ENCODE data around the gene PRPF38B. TPM values are rescaled to one million over a fixed set of nuclear protein-coding genes. Genes with fewer than 3 reads are reported as not detected.
"Not testable (repeated sequence)": the region's sequence is repeated elsewhere in the genome, so short reads cannot be mapped to it uniquely, and the experiment has no call there.

PRPF38B gene
- total RNA-seq, 1 donor from 2014 or later: 16.9 TPM

GRCh38 chr1:108670131-108670773 is 21.9 kb upstream of the PRPF38B start:
- DNase-seq (ENCODE audit: missing footprints): no peak
- ATAC-seq: no peak
- intact Hi-C loops (cut with DNase I): no loop called here

GRCh38 chr1:108671143-108671542 is 21.0 kb upstream of the PRPF38B start:
- ATAC-seq (no peak), DNase-seq (ENCODE audit: missing footprints) (no peak)
- intact Hi-C loops (cut with DNase I): no loop called here

- intact Hi-C loops (cut with DNase I): no loop called here
- ATAC-seq (peak; percentile 46), DNase-seq (ENCODE audit: missing footprints) (no peak)
Measured at GRCh38 chr1:108678706-108679105, 13.4 kb upstream of the PRPF38B start.

GRCh38 chr1:108679586-108680213 is 12.4 kb upstream of the PRPF38B start:
- DNase-seq (ENCODE audit: missing footprints) (no peak), ATAC-seq (no peak)
- intact Hi-C loops (cut with DNase I): no loop called here

- DNase-seq (ENCODE audit: missing footprints); intact Hi-C loops (cut with DNase I); ATAC-seq: not testable (repeated sequence)
Measured at GRCh38 chr1:108681701-108682100, 10.4 kb upstream of the PRPF38B start.

- ATAC-seq: no peak
- intact Hi-C loops (cut with DNase I): no loop called here
- no peak for DNase-seq (ENCODE audit: missing footprints)
Measured at GRCh38 chr1:108685529-108685928, 6.6 kb upstream of the PRPF38B start.

- no peak for DNase-seq (ENCODE audit: missing footprints)
- ATAC-seq: no peak
- intact Hi-C loops (cut with DNase I): no loop called here
Measured at GRCh38 chr1:108686614-108687313, 5.3 kb upstream of the PRPF38B start.

- DNase-seq (ENCODE audit: missing footprints): no peak
- peak; percentile 2 for ATAC-seq
- intact Hi-C loops (cut with DNase I): no loop called here
Measured at GRCh38 chr1:108691128-108691941, 775 bp upstream of the PRPF38B start.

- DNase-seq (ENCODE audit: missing footprints): peak; percentile 69
- peak; percentile 45 for ATAC-seq
- intact Hi-C loops (cut with DNase I): loop anchor here (1.0 kb wide), 1 partner anchor 53 kb away; the partner anchor contains the start of gene STXBP3
Measured at GRCh38 chr1:108692724-108693655, 880 bp downstream of the PRPF38B start.

GRCh38 chr1:108695535-108695934 is 3.4 kb downstream of the PRPF38B start:
- ATAC-seq: no peak
- intact Hi-C loops (cut with DNase I): no loop called here
- no peak for DNase-seq (ENCODE audit: missing footprints)

- no peak for DNase-seq (ENCODE audit: missing footprints)
- no peak for ATAC-seq
- intact Hi-C loops (cut with DNase I): no loop called here
Measured at GRCh38 chr1:108699375-108700332, 7.5 kb downstream of the PRPF38B start.

- intact Hi-C loops (cut with DNase I): no loop called here
- ATAC-seq (no peak), DNase-seq (ENCODE audit: missing footprints) (no peak)
Measured at GRCh38 chr1:108701176-108701849, 9.2 kb downstream of the PRPF38B start.

- DNase-seq (ENCODE audit: missing footprints); intact Hi-C loops (cut with DNase I); ATAC-seq: not testable (repeated sequence)
Measured at GRCh38 chr1:108702109-108702508, 10.0 kb downstream of the PRPF38B start.

- DNase-seq (ENCODE audit: missing footprints): no peak
Measured at GRCh38 chr1:108703939-108704338, 11.8 kb downstream of the PRPF38B start.

GRCh38 chr1:108704496-108704895 is 12.4 kb downstream of the PRPF38B start:
- intact Hi-C loops (cut with DNase I): no loop called here
- DNase-seq (ENCODE audit: missing footprints) (no peak), ATAC-seq (no peak)

More at GRCh38 chr1:108703939-108704338, 11.8 kb downstream of the PRPF38B start:
- intact Hi-C loops (cut with DNase I): no loop called here
- no peak for ATAC-seq

GRCh38 chr1:108706643-108707042 is 14.5 kb downstream of the PRPF38B start:
- DNase-seq (ENCODE audit: missing footprints) (no peak), ATAC-seq (no peak)
- intact Hi-C loops (cut with DNase I): no loop called here

Measured in Right ventricle myocardium inferior (tissue), 1 donor.